Tibial nerve (tissue), 4 donors: ENCODE data around the gene PARP12. TPM values are rescaled to one million over a fixed set of nuclear protein-coding genes. Genes with fewer than 3 reads are reported as not detected.

Experiments used
- DNase-seq, 2 donors: peaks; one replicate each; pipeline ENCODE4 v3.0.0-alpha.2; 2019; ENCODE audit warnings: low spot score in 2 of 2
- H3K27ac ChIP-seq, 4 donors: fragments of 200-600 bp; sonication (generic) in 3 of 4; one replicate each; pipeline ENCODE4 v1.5.1; 2017 to 2019; ENCODE audit warnings: mild to moderate bottlenecking in 1 of 4
- H3K27me3 ChIP-seq, 2 donors: fragments of 200-600 bp; sonication (generic) in 1 of 2; one replicate each; pipeline versions ENCODE4 v1.5.1 to v1.6.0; 2017 to 2019
- H3K36me3 ChIP-seq, 3 donors: fragments of 200-600 bp; sonication (generic); one replicate each; pipeline ENCODE4 v1.5.1; 2018 to 2019
- H3K4me1 ChIP-seq, 4 donors: fragments of 200-600 bp; sonication (generic) in 3 of 4; one replicate each; pipeline ENCODE4 v1.5.1; 2017 to 2019
- H3K4me3 ChIP-seq, 4 donors: fragments of 200-600 bp; sonication (generic) in 3 of 4; one replicate each; pipeline ENCODE4 v1.5.1; 2017 to 2019; ENCODE audit warnings: mild to moderate bottlenecking in 1 of 4, moderate library complexity in 1 of 4
- H3K9me3 ChIP-seq, 4 donors: fragments of 200-600 bp; sonication (generic) in 3 of 4; one replicate each; pipeline ENCODE4 v1.5.1; 2017 to 2019
- EP300 ChIP-seq, 2 donors: sonication (generic); formaldehyde crosslinking; IDR thresholded peaks; one replicate each; pipeline ENCODE4 v1.6.1; 2017; ENCODE audit warnings: antibody characterized with exemption in 2 of 2, mild to moderate bottlenecking in 1 of 2
- POLR2A ChIP-seq, 2 donors: fragments of 450-650 bp; IDR thresholded peaks; one replicate each; pipeline ENCODE4 v1.6.1; 2017; ENCODE audit warnings: antibody characterized with exemption in 2 of 2, mild to moderate bottlenecking in 2 of 2, moderate library complexity in 2 of 2
- WGBS, 2 donors: methylation state at CpG; one replicate each; pipeline ENCODE4 v1.1.5; 2018; 5-methylcytosine and 5-hydroxymethylcytosine counted together
- total RNA-seq, 4 donors: library from RNA; depleted of rRNA; stranded (reverse); fragments of >200 nt; gene quantifications; one replicate each; pipeline ENCODE4 v1.1.0, GENCODE V29; 2016
- TF ChIP-seq, protein P1 (sequence below), 5 experiments: fragments of 200-600 bp in 3 of 5; fragments of 450-650 bp in 2 of 5; sonication (generic) in 3 of 5; IDR thresholded peaks; one replicate each; pipeline ENCODE4 v1.5.1; 2016 to 2019; ENCODE audit warnings: antibody characterized with exemption in 5 of 5, mild to moderate bottlenecking in 3 of 5, moderate library complexity in 2 of 5

Gene PARP12
- total RNA-seq, 4 donors from 2014 or later, result 40.0 to 54.2 (median 44.2) TPM

DNA sequence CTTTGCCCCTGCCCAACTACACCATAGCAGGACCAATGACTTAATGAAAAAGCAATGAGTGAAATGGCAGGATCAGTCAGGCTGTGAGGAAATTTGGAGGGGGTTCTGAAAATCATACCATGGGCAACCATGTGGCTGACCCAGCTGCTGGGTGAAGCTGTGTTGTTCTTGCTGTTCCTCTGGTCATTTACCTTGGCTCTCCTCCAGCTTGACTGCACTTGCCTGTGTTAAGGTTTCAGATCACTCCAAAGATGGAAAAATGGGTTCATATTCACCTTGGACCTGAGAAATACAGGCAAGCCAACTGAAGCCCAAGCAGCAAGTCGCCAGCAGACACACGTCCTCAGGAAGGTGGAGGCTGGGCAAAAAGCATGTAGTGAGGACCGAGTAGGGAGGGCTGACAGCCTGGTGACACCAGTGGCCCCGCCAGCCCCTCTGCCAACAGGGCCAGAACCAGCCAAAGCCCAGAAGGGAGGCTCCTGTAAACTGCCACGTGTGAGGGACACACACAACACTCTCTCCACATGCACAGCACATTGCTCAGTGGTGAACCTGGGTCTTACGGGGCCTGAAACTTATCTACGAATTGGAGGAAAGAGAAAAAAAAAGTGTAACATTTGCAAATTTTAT is 40.1 kb downstream of the PARP12 start:
- no peaks in the 10 kb centered on the region for H3K27me3 ChIP-seq
- no peak overlapping the region for H3K4me3 ChIP-seq
- peaks cover 0 to 68% (median 4%) of the 10 kb centered on the region in 3 donors for H3K36me3 ChIP-seq
- 77 to 78% methylated on average over 7 of the region's 7 CpGs for WGBS, 2 donors
- H3K9me3 ChIP-seq, result no peaks in the 10 kb centered on the region
- no peak overlapping the region for H3K27ac ChIP-seq
- no peak for DNase-seq
- H3K4me1 ChIP-seq, result no peaks in the 10 kb centered on the region
- no peak for TF ChIP-seq EP300 (IDR thresholded peaks at IDR 0.05)
- TF ChIP-seq POLR2A (IDR thresholded peaks at IDR 0.05), result no peak
- TF ChIP-seq, protein P1, sequence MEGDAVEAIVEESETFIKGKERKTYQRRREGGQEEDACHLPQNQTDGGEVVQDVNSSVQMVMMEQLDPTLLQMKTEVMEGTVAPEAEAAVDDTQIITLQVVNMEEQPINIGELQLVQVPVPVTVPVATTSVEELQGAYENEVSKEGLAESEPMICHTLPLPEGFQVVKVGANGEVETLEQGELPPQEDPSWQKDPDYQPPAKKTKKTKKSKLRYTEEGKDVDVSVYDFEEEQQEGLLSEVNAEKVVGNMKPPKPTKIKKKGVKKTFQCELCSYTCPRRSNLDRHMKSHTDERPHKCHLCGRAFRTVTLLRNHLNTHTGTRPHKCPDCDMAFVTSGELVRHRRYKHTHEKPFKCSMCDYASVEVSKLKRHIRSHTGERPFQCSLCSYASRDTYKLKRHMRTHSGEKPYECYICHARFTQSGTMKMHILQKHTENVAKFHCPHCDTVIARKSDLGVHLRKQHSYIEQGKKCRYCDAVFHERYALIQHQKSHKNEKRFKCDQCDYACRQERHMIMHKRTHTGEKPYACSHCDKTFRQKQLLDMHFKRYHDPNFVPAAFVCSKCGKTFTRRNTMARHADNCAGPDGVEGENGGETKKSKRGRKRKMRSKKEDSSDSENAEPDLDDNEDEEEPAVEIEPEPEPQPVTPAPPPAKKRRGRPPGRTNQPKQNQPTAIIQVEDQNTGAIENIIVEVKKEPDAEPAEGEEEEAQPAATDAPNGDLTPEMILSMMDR (IDR thresholded peaks at IDR 0.05), result no peak

DNA sequence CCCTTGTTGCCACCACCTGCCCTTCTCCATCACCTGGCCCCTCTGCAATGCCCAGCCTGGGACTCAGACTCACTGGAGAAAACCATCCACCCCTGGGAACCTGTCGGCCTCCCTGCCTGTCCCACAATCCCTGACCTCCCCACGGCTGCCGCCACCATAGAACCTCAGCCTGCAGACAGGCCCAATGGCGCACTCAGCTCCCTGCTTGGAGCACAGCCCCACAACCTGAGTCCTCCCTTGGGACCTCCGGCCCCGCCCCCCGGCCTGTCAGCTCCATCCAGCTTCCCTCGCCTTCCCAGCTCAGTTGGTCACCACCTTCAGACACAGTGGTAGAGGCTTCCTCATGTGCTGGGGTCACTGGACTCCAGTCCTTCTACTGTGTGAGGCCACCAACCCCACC is 41.1 kb downstream of the PARP12 start:
- Histone ChIP-seq H3K27me3 (no peaks in the 10 kb centered on the region), H3K9me3 (no peaks in the 10 kb centered on the region), H3K4me3 (no peak overlapping the region), H3K27ac (no peak overlapping the region), H3K36me3 (peaks cover 0 to 59% (median 3%) of the 10 kb centered on the region in 3 donors), H3K4me1 (no peaks in the 10 kb centered on the region)
- WGBS, 2 donors, result 93 to 99% methylated on average over 8 of the region's 8 CpGs
- no peak for DNase-seq
- no peak for TF ChIP-seq EP300 (IDR thresholded peaks at IDR 0.05)
- TF ChIP-seq, protein P1 (IDR thresholded peaks at IDR 0.05), result no peak
- no peak for TF ChIP-seq POLR2A (IDR thresholded peaks at IDR 0.05)

DNA sequence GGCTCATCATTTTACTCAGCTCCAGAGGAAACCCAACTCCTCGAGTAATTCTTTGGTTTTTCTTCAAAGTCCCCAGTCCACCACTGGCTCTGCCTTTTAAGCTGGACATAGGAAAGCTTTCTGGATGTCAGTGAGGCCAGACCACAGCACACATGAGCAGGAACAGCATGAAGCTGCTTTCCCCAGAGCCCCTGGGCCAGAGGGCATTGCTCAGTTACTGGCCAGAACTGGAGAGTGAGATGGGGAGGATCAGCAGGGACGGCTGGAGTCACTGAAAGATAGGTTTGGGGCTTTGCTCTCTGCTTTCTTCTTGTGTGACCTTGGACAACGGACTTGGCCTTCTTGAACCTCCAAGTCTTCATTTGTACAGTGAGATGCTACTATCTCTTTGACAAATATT is 43.1 kb downstream of the PARP12 start:
- TF ChIP-seq POLR2A (IDR thresholded peaks at IDR 0.05) (no peak), EP300 (IDR thresholded peaks at IDR 0.05) (no peak)
- TF ChIP-seq, protein P1 (IDR thresholded peaks at IDR 0.05), result no peak
- Histone ChIP-seq H3K4me3 (no peak overlapping the region), H3K36me3 (peaks cover 0 to 39% (median 0%) of the 10 kb centered on the region in 3 donors), H3K27me3 (no peaks in the 10 kb centered on the region), H3K9me3 (no peaks in the 10 kb centered on the region), H3K27ac (no peak overlapping the region), H3K4me1 (no peaks in the 10 kb centered on the region)
- 60 to 61% methylated on average over 3 of the region's 3 CpGs for WGBS, 2 donors
- DNase-seq, result no peak

DNA sequence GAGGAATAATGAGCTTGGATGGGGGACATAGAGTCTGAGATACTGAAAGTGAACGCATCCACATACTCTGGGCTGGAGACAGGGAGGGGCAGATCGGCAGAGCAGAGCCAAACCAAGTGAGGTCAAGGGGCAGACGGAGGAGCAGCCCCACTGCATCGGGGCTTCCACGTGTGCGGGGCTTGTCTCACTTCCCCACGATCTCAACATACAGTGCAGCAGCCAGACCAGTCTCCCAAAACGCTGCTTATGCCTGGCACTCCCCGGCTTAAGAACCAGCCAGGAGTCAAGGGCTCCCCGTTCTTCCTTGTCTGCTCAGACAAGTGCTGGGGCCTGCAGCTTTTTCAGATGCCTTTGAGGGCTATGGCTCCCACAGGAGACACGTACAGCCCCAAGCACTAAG is 43.6 kb downstream of the PARP12 start:
- peaks cover 0 to 34% (median 0%) of the 10 kb centered on the region in 3 donors for H3K36me3 ChIP-seq
- 45 to 51% methylated on average over 11 of the region's 11 CpGs for WGBS, 2 donors
- H3K9me3 ChIP-seq, result no peaks in the 10 kb centered on the region
- no peaks in the 10 kb centered on the region for H3K27me3 ChIP-seq
- no peak overlapping the region for H3K27ac ChIP-seq
- no peaks in the 10 kb centered on the region for H3K4me1 ChIP-seq
- DNase-seq, result no peak
- no peak overlapping the region for H3K4me3 ChIP-seq
- no peak for TF ChIP-seq POLR2A (IDR thresholded peaks at IDR 0.05)
- TF ChIP-seq, protein P1 (IDR thresholded peaks at IDR 0.05), result no peak

DNA sequence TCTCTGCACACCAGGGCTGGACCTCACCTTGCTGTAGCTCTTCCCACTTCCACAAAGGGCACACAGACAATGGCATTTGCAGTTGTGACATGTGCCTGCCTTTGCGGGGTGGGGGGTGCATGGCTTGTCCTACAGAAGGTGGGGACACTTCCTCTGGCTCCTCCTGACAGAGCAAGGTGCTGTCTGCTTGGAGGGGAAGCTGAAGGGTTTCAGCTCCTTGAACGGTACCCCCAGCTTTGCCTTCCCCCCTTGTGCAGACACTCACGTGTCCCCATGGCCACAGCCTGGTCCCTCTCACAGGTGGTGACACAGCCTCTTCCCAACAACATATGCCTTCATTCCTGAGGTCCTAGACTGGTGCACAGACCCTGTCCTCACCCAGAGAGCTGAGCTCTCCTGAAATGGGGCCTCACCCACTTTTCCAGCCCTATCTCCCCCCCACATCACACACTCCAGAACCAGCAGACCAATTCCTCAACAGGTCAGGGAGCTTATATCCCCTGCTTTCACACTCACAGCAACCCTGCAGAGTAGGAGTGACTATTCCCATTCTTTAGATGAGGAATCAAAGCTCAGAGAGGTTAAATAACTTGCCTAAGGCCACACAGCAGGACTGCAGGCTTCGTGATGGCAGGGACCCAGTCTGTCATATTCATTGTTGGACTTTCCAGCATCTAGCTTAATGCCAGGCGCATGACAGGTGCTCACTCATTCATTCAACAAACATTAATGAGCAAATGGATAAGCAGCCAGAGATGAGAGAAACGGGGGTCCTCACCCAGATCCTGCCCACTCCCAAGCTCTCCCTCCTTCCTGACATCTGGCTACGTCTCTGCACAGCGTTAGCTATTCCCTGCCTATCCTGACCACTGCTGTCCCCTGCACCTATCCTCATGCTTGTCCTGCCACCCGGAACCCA is 44.4 kb downstream of the PARP12 start:
- Histone ChIP-seq H3K4me1 (no peaks in the 10 kb centered on the region), H3K27ac (no peak overlapping the region), H3K9me3 (no peaks in the 10 kb centered on the region), H3K27me3 (no peaks in the 10 kb centered on the region), H3K36me3 (peaks cover 0 to 27% (median 0%) of the 10 kb centered on the region in 3 donors), H3K4me3 (no peak overlapping the region)
- WGBS, 2 donors, result 77 to 80% methylated on average over 9 of the region's 9 CpGs
- TF ChIP-seq, protein P1 (IDR thresholded peaks at IDR 0.05), result no peak
- no peak for TF ChIP-seq EP300 (IDR thresholded peaks at IDR 0.05)
- TF ChIP-seq POLR2A (IDR thresholded peaks at IDR 0.05), result no peak
- no peak for DNase-seq
